HEK293 (cell line): ENCODE data around the gene ZNF423.

Experiments used
- CTCF ChIA-PET: fragments of 350-600 bp; formaldehyde crosslinking; extraction: SDS; loops from one replicate; lab custom pipeline; 2021; ENCODE audit warnings: antibody characterized with exemption; lab: Yijun Ruan, JAX
- POLR2A ChIA-PET: fragments of 300-600 bp; formaldehyde crosslinking; extraction: SDS; loops from one replicate; lab custom pipeline; 2020; ENCODE audit warnings: antibody characterized with exemption, inconsistent platforms; lab: Yijun Ruan, JAX
- H3K27ac ChIP-seq: fragments of 200-500 bp; sonication (Bioruptor generic); 2 replicates; pipeline ENCODE4 v1.5.1; 2014; ENCODE audit warnings: low read depth, low read length, control low read depth, inconsistent platforms; ENCODE audit errors: extremely low read depth
- H3K36me3 ChIP-seq, 2 experiments: fragments of 200-500 bp in 1 of 2; sonication (Bioruptor generic) in 1 of 2; 1 replicate in 1 of 2; 2 replicates in 1 of 2; pipeline ENCODE4 v1.5.1; 2014 to 2017; ENCODE audit warnings: inconsistent platforms in 2 of 2, low read length in 2 of 2; ENCODE audit not compliant: control insufficient read depth in 2 of 2, insufficient read depth in 1 of 2
- H3K4me1 ChIP-seq: fragments of 200-500 bp; sonication (Bioruptor generic); 2 replicates; pipeline ENCODE4 v1.5.1; 2014; ENCODE audit warnings: mild to moderate bottlenecking, low read length, inconsistent platforms; ENCODE audit not compliant: control insufficient read depth, insufficient read depth
- H3K4me3 ChIP-seq: 2 replicates; pipeline ENCODE4 v1.5.1; 2011; ENCODE audit warnings: low read depth, mild to moderate bottlenecking, control low read depth, low read length, moderate library complexity
- H3K9me3 ChIP-seq: fragments of 200-500 bp; sonication (Bioruptor generic); 2 replicates; pipeline ENCODE4 v1.5.1; 2014; ENCODE audit warnings: low read depth, low read length, inconsistent platforms; ENCODE audit not compliant: control insufficient read depth, insufficient read depth
- PRDM6 ChIP-seq: fragments of 450-650 bp; formaldehyde crosslinking; IDR thresholded peaks from 2 replicates; pipeline ENCODE4 v1.5.1; 2017; ENCODE audit warnings: missing biosample characterization, missing genetic modification characterization
- YY2 ChIP-seq: fragments of 450-650 bp; formaldehyde crosslinking; IDR thresholded peaks from 2 replicates; pipeline ENCODE4 v1.5.1; 2016; ENCODE audit warnings: missing biosample characterization, missing genetic modification characterization
- ZBTB44 ChIP-seq: fragments of 450-650 bp; IDR thresholded peaks from 2 replicates; pipeline ENCODE4 v1.5.1; 2018; ENCODE audit warnings: missing biosample characterization, mild to moderate bottlenecking, missing genetic modification characterization
- ZEB2 ChIP-seq: fragments of 450-650 bp; formaldehyde crosslinking; IDR thresholded peaks from 2 replicates; pipeline ENCODE4 v1.5.1; 2016; ENCODE audit warnings: missing biosample characterization, missing genetic modification characterization
- ZNF202 ChIP-seq: fragments of 450-650 bp; formaldehyde crosslinking; IDR thresholded peaks from 2 replicates; pipeline ENCODE4 v1.5.1; 2016; ENCODE audit warnings: missing biosample characterization, missing genetic modification characterization, borderline replicate concordance
- ZNF239 ChIP-seq: fragments of 450-650 bp; formaldehyde crosslinking; IDR thresholded peaks from 2 replicates; pipeline ENCODE4 v1.5.1; 2016; ENCODE audit warnings: missing biosample characterization, missing genetic modification characterization
- ZNF366 ChIP-seq: fragments of 450-650 bp; formaldehyde crosslinking; conservative IDR thresholded peaks from 2 replicates; pipeline ENCODE4 v1.5.1; 2016; ENCODE audit warnings: missing biosample characterization, missing genetic modification characterization
- ZNF391 ChIP-seq: fragments of 450-650 bp; formaldehyde crosslinking; IDR thresholded peaks from 2 replicates; pipeline ENCODE4 v1.5.1; 2016; ENCODE audit warnings: low read depth, missing biosample characterization, missing genetic modification characterization, borderline replicate concordance
- ZNF423 ChIP-seq: fragments of 450-650 bp; formaldehyde crosslinking; IDR thresholded peaks from 2 replicates; pipeline ENCODE4 v1.5.1; 2016; ENCODE audit warnings: missing biosample characterization, missing genetic modification characterization
- ZNF514 ChIP-seq: fragments of 450-650 bp; formaldehyde crosslinking; IDR thresholded peaks from 2 replicates; pipeline ENCODE4 v1.5.1; 2016; ENCODE audit warnings: missing biosample characterization, missing genetic modification characterization
- ZNF560 ChIP-seq: fragments of 450-650 bp; formaldehyde crosslinking; IDR thresholded peaks from 2 replicates; pipeline ENCODE4 v1.5.1; 2017; ENCODE audit warnings: missing biosample characterization, missing genetic modification characterization, borderline replicate concordance
- ZNF585B ChIP-seq: fragments of 450-650 bp; formaldehyde crosslinking; IDR thresholded peaks from 2 replicates; pipeline ENCODE4 v1.5.1; 2016; ENCODE audit warnings: missing biosample characterization, missing genetic modification characterization
- ZNF610 ChIP-seq: fragments of 450-650 bp; formaldehyde crosslinking; IDR thresholded peaks from 2 replicates; pipeline ENCODE4 v1.5.1; 2016; ENCODE audit warnings: missing biosample characterization, missing genetic modification characterization, borderline replicate concordance
- ZNF621 ChIP-seq: fragments of 450-650 bp; formaldehyde crosslinking; IDR thresholded peaks from 2 replicates; pipeline ENCODE4 v1.5.1; 2017; ENCODE audit warnings: missing biosample characterization, missing genetic modification characterization
- ZSCAN30 ChIP-seq: fragments of 450-650 bp; IDR thresholded peaks from 2 replicates; pipeline ENCODE4 v1.5.1; 2018; ENCODE audit warnings: missing biosample characterization, mild to moderate bottlenecking, missing genetic modification characterization, moderate library complexity
- TF ChIP-seq, protein P1 (sequence below): fragments of 450-650 bp; formaldehyde crosslinking; IDR thresholded peaks from 2 replicates; pipeline ENCODE4 v1.5.1; 2016; ENCODE audit warnings: missing biosample characterization, missing genetic modification characterization
- TF ChIP-seq, protein P2 (sequence below): fragments of 450-650 bp; formaldehyde crosslinking; IDR thresholded peaks from 2 replicates; pipeline ENCODE4 v1.5.1; 2016; ENCODE audit warnings: missing biosample characterization, missing genetic modification characterization

Gene ZNF423

DNA sequence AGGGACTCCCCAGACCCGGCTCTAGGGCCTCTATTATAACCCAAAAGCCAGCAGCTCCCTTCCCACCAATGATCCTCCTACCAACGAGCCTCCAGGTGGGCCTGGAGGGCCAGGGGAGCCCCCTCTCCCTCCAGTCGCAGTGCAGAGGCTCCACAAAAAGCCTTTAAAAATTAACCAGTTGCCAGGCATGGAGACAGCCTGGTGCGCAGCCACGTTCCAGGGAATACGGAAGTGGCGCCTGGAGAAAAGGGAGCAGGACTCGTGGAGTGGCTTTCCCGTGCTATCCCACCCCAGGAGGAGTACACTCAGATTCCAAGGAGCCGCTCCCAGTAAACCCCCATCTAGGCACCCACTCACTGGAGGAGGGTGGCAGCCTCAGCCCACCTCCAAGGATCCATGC lies 112.3 kb downstream of the ZNF423 start (continued):
- TF ChIP-seq ZNF366 (tag by site-specific recombination): no peak
- no peak for TF ChIP-seq ZNF610
- no peak for TF ChIP-seq ZNF423 (tag by site-specific recombination)
- TF ChIP-seq ZNF585B (tag by site-specific recombination): no peak
- TF ChIP-seq ZNF391 (tag by site-specific recombination): no peak
- TF ChIP-seq, protein P1, sequence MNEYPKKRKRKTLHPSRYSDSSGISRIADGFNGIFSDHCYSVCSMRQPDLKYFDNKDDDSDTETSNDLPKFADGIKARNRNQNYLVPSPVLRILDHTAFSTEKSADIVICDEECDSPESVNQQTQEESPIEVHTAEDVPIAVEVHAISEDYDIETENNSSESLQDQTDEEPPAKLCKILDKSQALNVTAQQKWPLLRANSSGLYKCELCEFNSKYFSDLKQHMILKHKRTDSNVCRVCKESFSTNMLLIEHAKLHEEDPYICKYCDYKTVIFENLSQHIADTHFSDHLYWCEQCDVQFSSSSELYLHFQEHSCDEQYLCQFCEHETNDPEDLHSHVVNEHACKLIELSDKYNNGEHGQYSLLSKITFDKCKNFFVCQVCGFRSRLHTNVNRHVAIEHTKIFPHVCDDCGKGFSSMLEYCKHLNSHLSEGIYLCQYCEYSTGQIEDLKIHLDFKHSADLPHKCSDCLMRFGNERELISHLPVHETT: no peak
- TF ChIP-seq PRDM6 (tag by site-specific recombination): no peak
- TF ChIP-seq ZNF239: no peak
- no peak for TF ChIP-seq ZEB2 (tag by site-specific recombination)

DNA sequence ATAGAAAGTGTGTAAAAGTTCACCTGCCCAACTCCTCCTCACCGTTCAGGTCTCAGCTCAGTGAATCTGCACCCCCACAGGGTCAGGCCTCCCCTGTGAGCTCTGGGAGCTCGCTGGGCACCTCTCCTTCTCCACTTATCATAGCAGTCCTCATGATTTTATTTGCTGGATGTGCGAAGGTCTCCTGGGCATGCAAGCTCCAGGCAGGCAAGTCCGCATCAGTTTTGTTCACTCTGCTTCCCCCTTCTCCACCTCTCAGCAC lies 112.8 kb downstream of the ZNF423 start:
- Histone ChIP-seq H3K4me3 (no peak overlapping the region), H3K9me3 (no peaks in the 10 kb centered on the region), H3K36me3 (no peaks in the 10 kb centered on the region), H3K27ac (no peak overlapping the region)
- CTCF ChIA-PET: no interaction called here
- POLR2A ChIA-PET: no interaction called here
- no peak for TF ChIP-seq ZNF202 (tag by site-specific recombination)
- TF ChIP-seq, protein P2, sequence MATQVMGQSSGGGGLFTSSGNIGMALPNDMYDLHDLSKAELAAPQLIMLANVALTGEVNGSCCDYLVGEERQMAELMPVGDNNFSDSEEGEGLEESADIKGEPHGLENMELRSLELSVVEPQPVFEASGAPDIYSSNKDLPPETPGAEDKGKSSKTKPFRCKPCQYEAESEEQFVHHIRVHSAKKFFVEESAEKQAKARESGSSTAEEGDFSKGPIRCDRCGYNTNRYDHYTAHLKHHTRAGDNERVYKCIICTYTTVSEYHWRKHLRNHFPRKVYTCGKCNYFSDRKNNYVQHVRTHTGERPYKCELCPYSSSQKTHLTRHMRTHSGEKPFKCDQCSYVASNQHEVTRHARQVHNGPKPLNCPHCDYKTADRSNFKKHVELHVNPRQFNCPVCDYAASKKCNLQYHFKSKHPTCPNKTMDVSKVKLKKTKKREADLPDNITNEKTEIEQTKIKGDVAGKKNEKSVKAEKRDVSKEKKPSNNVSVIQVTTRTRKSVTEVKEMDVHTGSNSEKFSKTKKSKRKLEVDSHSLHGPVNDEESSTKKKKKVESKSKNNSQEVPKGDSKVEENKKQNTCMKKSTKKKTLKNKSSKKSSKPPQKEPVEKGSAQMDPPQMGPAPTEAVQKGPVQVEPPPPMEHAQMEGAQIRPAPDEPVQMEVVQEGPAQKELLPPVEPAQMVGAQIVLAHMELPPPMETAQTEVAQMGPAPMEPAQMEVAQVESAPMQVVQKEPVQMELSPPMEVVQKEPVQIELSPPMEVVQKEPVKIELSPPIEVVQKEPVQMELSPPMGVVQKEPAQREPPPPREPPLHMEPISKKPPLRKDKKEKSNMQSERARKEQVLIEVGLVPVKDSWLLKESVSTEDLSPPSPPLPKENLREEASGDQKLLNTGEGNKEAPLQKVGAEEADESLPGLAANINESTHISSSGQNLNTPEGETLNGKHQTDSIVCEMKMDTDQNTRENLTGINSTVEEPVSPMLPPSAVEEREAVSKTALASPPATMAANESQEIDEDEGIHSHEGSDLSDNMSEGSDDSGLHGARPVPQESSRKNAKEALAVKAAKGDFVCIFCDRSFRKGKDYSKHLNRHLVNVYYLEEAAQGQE (tag by site-specific recombination): no peak
- no peak for TF ChIP-seq ZNF514 (tag by site-specific recombination)
- no peak for TF ChIP-seq ZSCAN30 (tag by site-specific recombination)
- no peak for TF ChIP-seq ZBTB44 (tag by site-specific recombination)
- no peak for TF ChIP-seq ZNF560 (tag by site-specific recombination)
- no peak for TF ChIP-seq YY2 (tag by site-specific recombination)
- TF ChIP-seq ZNF621 (tag by site-specific recombination): no peak
- TF ChIP-seq, all 188 proteins: peak for 0
- no peaks in the 10 kb centered on the region for H3K4me1 ChIP-seq
